Subcutaneous abdominal adipose tissue (tissue), 5 donors: ENCODE data around the gene HDAC9.

ENCODE experiments used
- H3K27ac ChIP-seq: one replicate; pipeline ENCODE4 v1.7.0; 2013; ENCODE audit warnings: low read depth, mild to moderate bottlenecking, inconsistent platforms, low read length, moderate library complexity
- H3K27me3 ChIP-seq, 5 donors: one replicate each; pipeline ENCODE4 v1.7.0; 2013; ENCODE audit warnings: low read length in 5 of 5, inconsistent platforms in 1 of 5; ENCODE audit not compliant: control insufficient read depth in 5 of 5, insufficient read depth in 4 of 5
- H3K36me3 ChIP-seq, 5 donors: one replicate each; pipeline ENCODE4 v1.7.0; 2013; ENCODE audit warnings: low read length in 5 of 5; ENCODE audit not compliant: control insufficient read depth in 5 of 5, insufficient read depth in 5 of 5
- H3K4me1 ChIP-seq, 5 donors: one replicate each; pipeline ENCODE4 v1.7.0; 2013; ENCODE audit warnings: low read length in 5 of 5, mild to moderate bottlenecking in 3 of 5, moderate library complexity in 1 of 5; ENCODE audit not compliant: control insufficient read depth in 5 of 5, insufficient read depth in 5 of 5
- H3K4me3 ChIP-seq, 5 donors: one replicate each; pipeline ENCODE4 v1.7.0; 2013; ENCODE audit warnings: low read length in 5 of 5, low read depth in 1 of 5
- H3K9ac ChIP-seq, 5 donors: one replicate each; pipeline ENCODE4 v1.7.0; 2013; ENCODE audit warnings: low read length in 5 of 5, mild to moderate bottlenecking in 4 of 5, moderate library complexity in 3 of 5
- H3K9me3 ChIP-seq, 5 donors: one replicate each; pipeline ENCODE4 v1.7.0; 2013; ENCODE audit warnings: low read length in 5 of 5; ENCODE audit not compliant: control insufficient read depth in 5 of 5
- donor health status: healthy.
- donor health status: healthy.
- donor health status: healthy.
- donor health status: healthy.
- donor health status: healthy.

HDAC9 gene

DNA sequence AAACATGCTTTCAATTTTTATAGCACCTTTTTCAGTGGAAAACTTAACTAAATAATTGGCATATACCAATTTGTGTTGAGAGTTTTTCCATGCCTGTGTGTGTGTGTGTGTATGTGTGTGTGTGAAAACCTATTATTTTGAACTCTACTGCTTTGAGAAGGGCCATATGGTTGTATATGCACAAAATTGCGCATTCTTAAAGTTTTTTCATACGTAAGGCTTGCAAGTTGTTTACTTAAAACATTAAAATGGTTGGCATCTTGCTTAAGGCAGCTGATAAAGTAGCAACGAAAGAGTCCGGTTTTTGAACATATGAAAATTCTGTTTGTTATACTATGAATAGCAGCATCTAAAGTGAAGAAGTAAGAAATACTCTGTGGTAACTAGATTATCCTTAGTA is 84.1 kb downstream of the HDAC9 start:
- Histone ChIP-seq H3K36me3 (no peaks in the 10 kb centered on the region), H3K4me1 (peaks cover 0 to 5% (median 0%) of the 10 kb centered on the region in 5 donors), H3K27ac (no peak overlapping the region), H3K27me3 (no peaks in the 10 kb centered on the region), H3K9me3 (no peaks in the 10 kb centered on the region), H3K9ac (no peak overlapping the region), H3K4me3 (no peak overlapping the region)

GRCh38 chr7:18580950-18581349 is 85.4 kb downstream of the HDAC9 start:
- Histone ChIP-seq H3K4me3 (no peak overlapping the region), H3K4me1 (peaks cover 0 to 5% (median 0%) of the 10 kb centered on the region in 5 donors), H3K9ac (no peak overlapping the region), H3K9me3 (no peaks in the 10 kb centered on the region), H3K27ac (no peak overlapping the region), H3K27me3 (no peaks in the 10 kb centered on the region), H3K36me3 (no peaks in the 10 kb centered on the region)

DNA sequence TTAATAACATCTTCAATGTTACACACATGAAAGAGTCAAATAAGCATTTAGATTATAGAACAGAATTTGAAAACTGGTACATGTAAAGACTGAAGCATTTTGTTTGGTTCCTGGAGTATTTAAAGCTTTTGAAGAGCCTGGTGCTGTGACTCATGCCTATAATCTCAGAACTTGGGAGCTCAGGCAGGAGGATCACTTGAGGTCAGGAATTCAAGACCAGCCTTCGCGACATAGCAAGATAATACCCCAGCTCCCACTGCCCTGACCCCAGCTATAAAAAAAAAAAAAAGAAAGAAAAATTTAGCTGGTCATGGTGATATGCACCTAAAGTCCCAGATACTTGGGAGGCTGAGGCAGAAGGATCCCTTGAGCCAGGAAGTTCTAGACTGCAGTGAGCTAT is 87.8 kb downstream of the HDAC9 start:
- no peak overlapping the region for H3K9ac ChIP-seq
- H3K36me3 ChIP-seq = no peaks in the 10 kb centered on the region
- no peaks in the 10 kb centered on the region for H3K27me3 ChIP-seq
- no peaks in the 10 kb centered on the region for H3K9me3 ChIP-seq
- no peak overlapping the region for H3K4me3 ChIP-seq
- H3K4me1 ChIP-seq = peaks cover 0 to 5% (median 0%) of the 10 kb centered on the region in 5 donors
- no peak overlapping the region for H3K27ac ChIP-seq

DNA sequence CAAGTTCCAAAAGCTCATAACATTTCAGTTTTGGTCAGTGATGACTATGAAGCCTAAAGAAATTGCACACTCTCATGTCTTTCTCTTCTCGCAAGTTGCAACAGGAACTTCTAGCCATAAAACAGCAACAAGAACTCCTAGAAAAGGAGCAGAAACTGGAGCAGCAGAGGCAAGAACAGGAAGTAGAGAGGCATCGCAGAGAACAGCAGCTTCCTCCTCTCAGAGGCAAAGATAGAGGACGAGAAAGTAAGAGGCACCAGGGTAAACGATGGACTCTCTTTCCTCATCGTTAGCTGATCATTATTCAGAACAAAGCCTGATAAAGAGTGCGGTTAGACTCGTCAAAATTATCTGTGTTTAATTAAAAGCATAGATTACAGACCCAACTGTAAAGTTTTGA is 94.7 kb downstream of the HDAC9 start:
- no peaks in the 10 kb centered on the region for H3K9me3 ChIP-seq
- H3K9ac ChIP-seq = no peak overlapping the region
- H3K27ac ChIP-seq = no peak overlapping the region
- no peak overlapping the region for H3K4me3 ChIP-seq
- H3K36me3 ChIP-seq = peaks cover 0 to 9% (median 5%) of the 10 kb centered on the region in 5 donors
- H3K4me1 ChIP-seq = no peaks in the 10 kb centered on the region
- no peaks in the 10 kb centered on the region for H3K27me3 ChIP-seq

- Histone ChIP-seq H3K9me3 (no peaks in the 10 kb centered on the region), H3K27ac (no peak overlapping the region), H3K4me1 (no peaks in the 10 kb centered on the region), H3K27me3 (no peaks in the 10 kb centered on the region), H3K36me3 (peaks cover 0 to 9% (median 5%) of the 10 kb centered on the region in 5 donors), H3K9ac (no peak overlapping the region), H3K4me3 (no peak overlapping the region)
Measured at GRCh38 chr7:18590744-18591340, 95.3 kb downstream of the HDAC9 start.

GRCh38 chr7:18593602-18594279 is 98.2 kb downstream of the HDAC9 start:
- H3K27me3 ChIP-seq = no peaks in the 10 kb centered on the region
- peaks cover 0 to 12% (median 5%) of the 10 kb centered on the region in 5 donors for H3K36me3 ChIP-seq
- no peak overlapping the region for H3K27ac ChIP-seq
- no peak overlapping the region for H3K4me3 ChIP-seq
- no peak overlapping the region for H3K9ac ChIP-seq
- no peaks in the 10 kb centered on the region for H3K9me3 ChIP-seq
- H3K4me1 ChIP-seq = no peaks in the 10 kb centered on the region

GRCh38 chr7:18597754-18598153 is 102.2 kb downstream of the HDAC9 start:
- H3K4me3 ChIP-seq = no peak overlapping the region
- no peak overlapping the region for H3K27ac ChIP-seq
- H3K9ac ChIP-seq = no peak overlapping the region
- H3K27me3 ChIP-seq = no peaks in the 10 kb centered on the region
- peaks cover 6 to 16% (median 12%) of the 10 kb centered on the region in 5 donors for H3K9me3 ChIP-seq
- no peaks in the 10 kb centered on the region for H3K4me1 ChIP-seq
- peaks cover 0 to 13% (median 9%) of the 10 kb centered on the region in 5 donors for H3K36me3 ChIP-seq

GRCh38 chr7:18607025-18607424 is 111.5 kb downstream of the HDAC9 start:
- peaks cover 0 to 8% (median 0%) of the 10 kb centered on the region in 5 donors for H3K36me3 ChIP-seq
- H3K27me3 ChIP-seq = no peaks in the 10 kb centered on the region
- peaks cover 9 to 22% (median 13%) of the 10 kb centered on the region in 5 donors for H3K9me3 ChIP-seq
- H3K4me3 ChIP-seq = no peak overlapping the region
- H3K9ac ChIP-seq = no peak overlapping the region
- no peak overlapping the region for H3K27ac ChIP-seq
- no peaks in the 10 kb centered on the region for H3K4me1 ChIP-seq

GRCh38 chr7:18610331-18610948 is 114.9 kb downstream of the HDAC9 start:
- Histone ChIP-seq H3K36me3 (peaks cover 0 to under 1% (median 0%) of the 10 kb centered on the region in 5 donors), H3K9me3 (peaks cover 0 to 1% (median under 1%) of the 10 kb centered on the region in 5 donors), H3K4me3 (no peak overlapping the region), H3K27me3 (no peaks in the 10 kb centered on the region), H3K9ac (no peak overlapping the region), H3K4me1 (no peaks in the 10 kb centered on the region), H3K27ac (no peak overlapping the region)

GRCh38 chr7:18614841-18615240 is 119.3 kb downstream of the HDAC9 start:
- H3K27me3 ChIP-seq = no peaks in the 10 kb centered on the region
- no peak overlapping the region for H3K4me3 ChIP-seq
- H3K4me1 ChIP-seq = no peaks in the 10 kb centered on the region
- H3K9ac ChIP-seq = no peak overlapping the region
- H3K36me3 ChIP-seq = peaks cover 0 to 3% (median 0%) of the 10 kb centered on the region in 5 donors
- H3K9me3 ChIP-seq = no peaks in the 10 kb centered on the region
- no peak overlapping the region for H3K27ac ChIP-seq
